GM19455 (cell line): Measurements from ENCODE around the gene GALNT18.

Source experiments
- ATAC-seq: cut with Tn5 transposase; IDR thresholded peaks from one replicate; pipeline ENCODE4 v1.9.1; 2021; ENCODE audit not compliant: unreplicated experiment

The GALNT18 gene

DNA sequence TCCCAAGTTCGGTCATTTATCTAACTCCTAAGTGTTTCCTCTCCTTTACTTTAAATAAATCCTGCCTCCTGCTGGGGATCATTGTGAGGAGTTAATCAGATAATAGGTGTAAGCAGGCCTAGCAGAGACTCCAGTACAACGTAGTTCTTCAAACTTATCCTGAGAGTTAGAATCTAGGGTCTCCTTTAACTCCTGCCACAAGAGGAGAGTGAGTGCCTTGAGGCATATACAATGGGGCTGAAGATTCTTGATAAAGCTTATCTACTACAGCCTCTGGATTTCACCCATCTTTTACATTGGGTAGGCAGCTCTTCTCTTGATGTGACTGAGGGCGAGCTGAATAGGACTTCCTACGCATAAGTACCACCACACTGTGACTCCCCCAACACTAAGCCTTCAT, 3.1 kb upstream of the GALNT18 start:
- no peak for ATAC-seq

DNA sequence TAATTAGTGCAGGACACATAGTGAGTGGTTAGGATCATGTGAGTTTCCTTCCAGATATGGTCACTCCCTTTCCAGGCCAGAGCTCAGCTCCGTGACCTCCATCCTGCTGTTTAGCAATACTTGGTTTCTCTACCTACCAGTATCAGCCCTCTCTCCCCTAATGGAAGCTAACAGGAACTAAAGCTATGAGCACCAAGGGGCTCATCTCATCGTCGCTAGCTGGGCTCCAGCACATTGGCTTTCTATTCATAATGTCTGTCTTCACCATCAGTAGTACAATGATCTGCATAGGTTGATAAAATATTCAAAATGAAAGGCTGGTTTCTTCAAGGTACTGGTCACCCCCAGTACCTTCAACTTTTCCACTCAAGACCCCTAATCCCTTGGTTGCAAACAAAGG, 2.4 kb upstream of the GALNT18 start:
- ATAC-seq, result no peak

DNA sequence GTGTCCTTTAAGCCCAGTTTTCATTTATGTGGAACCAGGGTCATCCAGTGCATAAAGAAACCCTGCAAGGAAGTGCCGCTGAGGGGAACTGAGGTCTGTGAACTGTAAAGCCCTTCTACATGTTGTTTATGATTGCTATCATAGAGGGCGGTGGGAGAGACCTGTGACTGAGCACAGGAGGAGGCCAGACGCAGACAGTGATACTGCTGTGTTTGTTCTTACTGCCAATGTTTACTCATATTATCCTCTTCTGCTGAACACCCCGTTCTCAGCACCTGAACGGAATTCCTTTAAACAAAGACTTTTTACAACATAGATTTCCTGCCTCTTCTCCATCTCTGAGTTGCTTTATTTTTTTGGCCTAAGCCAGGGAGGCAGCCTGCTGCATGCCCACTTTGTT, 967 bp upstream of the GALNT18 start:
- no peak for ATAC-seq

DNA sequence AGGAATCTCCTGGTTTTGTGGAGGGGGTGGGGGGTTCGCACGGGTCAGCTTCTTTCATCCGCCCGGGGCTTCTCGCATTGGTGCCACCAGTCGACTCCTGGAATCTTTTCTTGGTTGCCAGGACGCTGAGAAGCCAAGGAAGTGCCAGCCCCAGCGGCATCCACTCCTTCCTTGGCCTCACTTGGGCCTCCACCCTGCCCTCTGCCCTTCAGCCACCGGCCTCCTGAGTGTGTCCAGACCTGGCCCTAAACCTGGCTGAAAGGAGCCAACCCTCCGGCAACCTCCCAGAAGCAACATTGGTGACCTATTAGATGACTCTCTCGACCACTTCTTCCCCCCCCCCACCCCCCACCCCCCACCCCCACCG, 518 bp upstream of the GALNT18 start:
- no peak for ATAC-seq

DNA sequence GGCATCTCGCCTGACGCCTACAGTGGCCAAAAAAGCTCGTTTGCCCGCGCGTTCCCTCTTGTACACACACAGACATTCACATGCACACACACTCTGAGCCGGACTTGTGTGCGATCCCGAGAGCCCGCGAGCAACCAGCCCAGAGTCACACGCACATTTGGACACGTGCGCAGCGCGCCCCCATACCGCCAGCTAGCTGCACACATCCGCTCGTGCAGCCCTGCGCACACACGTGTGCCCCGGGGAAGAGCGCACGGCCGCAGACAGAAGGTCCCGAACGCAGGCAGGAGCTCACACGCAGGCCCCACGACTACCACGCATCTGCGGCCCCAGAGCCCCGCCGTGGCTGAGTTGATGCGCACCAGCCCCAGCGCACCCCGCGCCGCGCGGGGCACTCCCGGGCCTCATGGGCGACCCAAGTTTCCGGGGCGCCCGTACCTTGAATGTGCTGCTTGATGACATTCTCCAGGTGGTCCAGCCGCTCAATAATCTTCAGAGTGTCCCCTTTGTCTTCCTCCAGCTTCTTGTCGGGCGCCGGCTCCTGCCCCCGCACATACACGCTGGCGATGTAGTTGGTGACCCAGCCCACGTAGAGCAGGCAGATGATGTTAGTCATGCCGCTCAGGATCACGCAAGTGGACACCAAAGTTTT, 758 bp downstream of the GALNT18 start:
- no peak for ATAC-seq

DNA sequence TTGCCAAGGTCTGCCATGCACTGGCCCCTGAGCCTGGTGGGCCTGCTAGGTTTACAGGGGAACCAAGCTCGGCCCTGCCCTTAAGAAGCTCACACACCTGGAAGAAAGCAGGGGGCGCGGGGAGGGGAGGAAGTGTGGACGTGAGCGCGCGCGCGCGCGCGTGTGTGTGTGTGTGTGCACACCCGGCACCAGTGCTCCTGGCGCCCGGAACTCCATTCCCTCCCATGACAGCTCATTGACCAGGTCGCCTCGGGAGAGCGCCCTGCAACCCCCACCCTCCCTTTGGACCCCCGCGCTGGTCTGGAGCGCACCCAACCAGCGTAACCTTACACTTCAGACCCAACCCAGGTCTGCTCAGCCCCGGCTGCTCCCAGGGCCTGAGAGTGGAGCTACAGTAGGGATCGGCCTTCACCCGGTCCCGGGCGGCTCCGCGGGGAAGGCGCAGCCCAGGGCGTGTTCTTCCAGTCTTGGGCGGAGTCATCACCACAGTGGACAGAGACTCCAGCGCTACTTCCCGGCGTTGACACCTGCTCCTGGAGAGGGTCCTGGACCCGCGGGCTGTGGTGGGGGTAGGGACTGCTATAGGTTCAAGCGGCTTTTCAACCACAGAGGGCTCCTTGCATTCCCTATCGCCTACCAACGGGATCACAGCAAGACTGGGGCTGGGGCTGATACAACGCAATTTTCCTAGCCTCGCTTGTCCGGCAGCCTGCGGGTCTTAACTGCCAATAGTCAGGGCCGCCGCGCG, 1.5 kb downstream of the GALNT18 start:
- ATAC-seq, result no peak

DNA sequence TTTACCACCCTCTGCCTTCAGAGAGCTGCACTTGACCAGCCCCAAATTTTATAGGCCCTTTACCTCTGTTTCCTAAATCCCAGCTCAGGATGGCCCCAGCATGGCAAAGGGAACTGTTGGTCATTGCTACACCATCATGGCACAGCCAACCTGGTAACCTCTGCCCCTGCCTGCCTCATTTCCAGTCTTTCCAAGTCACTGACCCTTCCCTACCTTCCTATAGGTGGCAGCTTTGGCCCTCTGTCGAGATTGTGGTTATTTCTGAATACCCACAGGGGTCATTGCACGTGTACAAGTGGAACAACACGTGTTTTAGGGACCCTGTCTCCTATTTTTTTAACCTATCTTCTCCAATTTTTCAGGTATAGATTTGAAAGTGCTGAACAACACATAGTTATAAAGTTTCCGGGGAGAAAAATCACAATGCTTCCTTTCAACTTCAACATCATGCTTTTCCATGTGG, 2.8 kb downstream of the GALNT18 start:
- no peak for ATAC-seq

DNA sequence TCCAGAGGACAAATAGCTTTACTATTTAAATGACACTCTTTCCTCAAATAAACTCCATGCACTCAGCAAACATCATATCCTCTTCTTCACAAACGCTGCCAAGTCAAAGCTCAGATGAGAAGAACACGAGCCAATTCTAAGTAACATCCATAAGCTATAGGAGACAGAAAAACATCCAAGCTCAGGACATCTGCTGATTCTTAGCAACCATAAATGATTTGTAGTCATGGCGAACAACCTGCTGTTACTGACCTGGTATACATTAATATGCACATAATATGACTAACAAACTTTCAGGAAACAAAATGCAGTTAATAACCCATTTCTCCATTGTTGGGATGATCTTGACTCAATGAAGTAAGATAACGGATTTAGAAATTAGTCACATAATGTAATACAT, 6.7 kb downstream of the GALNT18 start:
- no peak for ATAC-seq

DNA sequence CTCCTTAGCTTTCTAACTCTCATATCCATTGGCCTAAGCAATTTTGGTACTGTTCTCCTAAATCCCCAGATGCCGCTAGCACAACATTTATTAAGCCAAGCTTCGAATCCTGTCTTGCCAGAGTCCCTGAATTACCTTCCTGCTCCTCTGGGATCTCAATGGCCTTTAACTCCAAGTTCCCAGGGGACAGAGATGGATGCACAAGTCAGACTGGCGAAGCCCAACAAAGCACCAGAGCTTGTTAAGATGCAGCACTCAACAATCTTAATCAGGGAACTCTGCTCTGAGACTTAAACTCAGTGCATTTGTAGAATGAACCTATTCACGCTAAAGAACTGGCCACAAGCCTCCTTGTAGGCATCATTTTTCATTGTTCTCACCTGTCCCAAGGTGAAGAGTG, 9.4 kb downstream of the GALNT18 start:
- ATAC-seq, result no peak

DNA sequence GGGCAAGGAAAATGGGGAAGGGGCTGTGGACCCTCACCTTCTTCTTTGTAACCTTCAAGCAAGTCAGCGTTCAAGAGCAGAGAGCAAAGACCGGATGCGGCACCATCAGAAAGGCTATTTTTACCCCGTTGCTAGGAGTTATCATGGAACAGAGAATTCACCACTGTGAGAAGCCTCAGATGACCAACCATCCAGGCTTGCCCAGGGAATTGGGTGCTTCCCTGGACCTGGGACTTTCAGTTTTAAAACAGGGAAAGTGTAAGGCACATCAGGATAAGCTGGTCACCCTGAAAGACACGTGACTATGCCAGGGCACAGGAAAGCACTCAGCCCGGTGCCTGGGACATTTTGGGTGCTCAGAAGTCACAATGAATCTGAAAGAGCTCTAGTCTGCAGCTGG, 10.4 kb downstream of the GALNT18 start:
- no peak for ATAC-seq

DNA sequence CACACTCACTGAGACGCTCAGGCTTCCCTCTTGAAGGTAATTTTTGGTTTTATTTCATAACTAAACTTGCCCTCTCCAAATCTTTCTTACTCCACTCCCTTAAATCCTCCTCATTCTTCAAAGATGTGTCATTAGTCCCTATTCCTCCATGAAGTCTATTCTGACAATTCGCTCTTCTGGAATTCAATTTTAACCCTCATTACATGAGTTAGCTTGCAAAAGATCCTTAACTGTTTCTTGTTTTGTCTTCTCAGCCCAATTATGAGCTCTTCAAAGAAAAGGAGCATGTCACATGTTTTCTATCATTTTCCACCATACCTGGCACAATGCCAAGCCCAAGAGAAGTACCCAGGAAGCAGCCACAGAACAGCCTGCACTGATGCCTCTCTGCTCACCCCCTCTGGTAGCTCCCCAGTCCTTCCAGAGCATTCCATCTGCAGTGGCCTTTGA, 13.0 kb downstream of the GALNT18 start:
- no peak for ATAC-seq

DNA sequence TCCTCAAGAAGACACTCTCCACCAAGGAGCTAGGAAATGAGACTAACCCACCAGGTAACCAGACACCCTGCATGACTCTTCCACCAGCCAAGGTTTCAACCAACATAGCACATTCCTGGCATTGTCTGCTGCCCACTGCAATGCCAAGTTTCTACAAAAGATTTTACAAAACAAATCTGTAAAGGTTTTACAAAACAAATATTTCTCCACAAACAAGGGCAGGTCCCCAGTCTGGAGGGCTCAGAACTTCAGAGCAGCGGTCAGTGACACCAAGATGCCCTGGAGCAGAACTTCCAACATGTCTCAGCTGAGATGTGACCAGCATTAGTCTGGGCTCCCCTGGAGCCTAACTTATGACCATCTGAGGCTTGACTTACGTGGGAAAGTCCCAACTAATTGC, 14.0 kb downstream of the GALNT18 start:
- no peak for ATAC-seq

DNA sequence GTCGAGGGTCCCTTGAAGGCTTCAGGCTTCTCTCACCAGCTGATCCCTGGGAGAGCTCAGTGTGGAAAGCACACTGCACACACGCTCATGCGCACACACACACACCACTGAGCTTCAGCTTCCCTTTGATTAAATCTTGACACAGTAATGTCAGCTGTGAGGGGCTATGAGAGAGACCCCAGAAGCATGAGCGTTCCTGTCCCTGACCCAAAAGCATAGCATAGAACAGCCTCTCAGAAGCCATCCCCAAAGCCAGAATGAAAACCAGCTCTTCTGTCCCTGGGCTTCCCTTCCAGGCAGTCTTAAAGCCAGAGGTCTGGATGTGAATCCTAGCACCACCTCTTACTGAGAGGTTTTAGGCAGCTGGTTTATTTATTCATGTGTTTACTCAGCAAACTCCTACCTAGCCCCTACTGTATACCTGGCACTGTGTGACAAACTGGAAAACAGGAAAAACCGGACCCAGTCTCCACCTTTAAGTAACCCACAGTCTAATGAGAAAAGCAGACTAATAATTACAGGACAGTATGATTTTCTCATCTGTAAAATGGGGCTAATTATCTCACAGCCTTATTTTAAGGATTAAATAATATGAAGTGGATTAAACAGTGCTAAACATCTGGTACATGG, 15.9 kb downstream of the GALNT18 start:
- no peak for ATAC-seq

DNA sequence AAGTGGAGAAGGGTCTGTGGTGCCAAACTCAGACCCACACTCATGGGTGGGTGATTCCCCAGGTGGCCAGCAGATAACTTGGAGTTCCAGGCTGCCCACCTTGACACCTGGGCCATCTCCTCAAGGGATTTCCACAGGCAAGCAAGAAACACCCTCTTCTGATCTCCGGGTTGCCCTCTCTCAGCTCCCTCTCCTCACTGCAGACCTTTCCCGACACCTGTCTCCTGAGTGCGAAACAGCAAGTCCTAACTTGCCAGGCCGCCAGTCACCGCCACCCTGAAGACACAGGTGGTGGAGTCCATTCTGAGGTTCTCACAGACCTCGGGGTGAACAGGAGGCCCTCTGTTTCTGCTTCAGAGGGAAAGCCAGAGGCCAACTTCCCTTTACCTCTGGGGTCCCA, 16.6 kb downstream of the GALNT18 start:
- no peak for ATAC-seq

DNA sequence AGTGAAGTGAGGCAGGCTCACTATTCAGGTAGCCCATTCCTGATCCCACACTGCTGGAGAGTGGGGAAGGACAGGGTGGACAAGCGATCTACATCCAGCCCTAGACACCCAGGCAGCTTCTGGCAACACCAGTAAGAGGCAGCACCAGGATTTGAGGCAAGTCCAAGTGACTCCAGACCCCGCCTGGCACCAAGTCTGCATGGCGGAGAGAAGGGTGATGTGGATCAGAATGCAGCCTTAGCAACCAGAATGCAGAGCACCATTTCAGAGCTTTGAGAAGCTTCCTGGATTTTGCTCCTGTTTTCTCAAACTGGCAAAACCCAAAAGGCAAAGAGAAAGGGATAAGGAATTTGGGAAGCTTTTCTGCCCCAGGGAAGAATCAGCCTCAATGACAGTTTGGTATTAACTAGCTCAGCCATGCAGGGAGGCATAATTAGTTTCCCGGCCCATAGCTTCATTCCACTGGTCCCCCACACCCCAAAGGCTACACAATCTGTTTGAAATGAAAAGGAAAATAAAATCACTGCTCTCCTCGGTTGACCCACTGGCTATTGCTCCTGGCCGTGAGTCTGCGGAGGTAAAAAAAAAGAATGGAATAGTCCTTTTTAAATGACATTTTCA, 17.3 kb downstream of the GALNT18 start:
- ATAC-seq, result no peak

DNA sequence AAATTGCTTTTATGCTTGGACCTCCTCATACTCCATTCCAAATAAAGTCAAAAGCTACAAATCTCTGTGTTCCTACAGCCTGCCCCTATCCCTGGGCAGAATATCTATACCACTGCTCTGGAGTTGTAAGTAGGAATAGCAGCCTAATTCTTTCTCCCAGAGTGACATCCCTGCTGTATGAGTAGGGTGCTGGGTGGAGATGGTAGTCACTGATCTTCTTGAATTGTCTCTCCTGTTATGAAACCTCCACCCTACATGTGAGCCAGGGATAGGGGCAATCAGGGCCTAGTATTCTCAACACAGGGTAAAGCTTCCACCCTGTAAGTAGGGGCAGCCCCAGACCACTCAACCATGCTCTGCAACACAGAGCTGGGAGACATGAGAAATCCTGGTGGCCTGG, 19.8 kb downstream of the GALNT18 start:
- no peak for ATAC-seq

DNA sequence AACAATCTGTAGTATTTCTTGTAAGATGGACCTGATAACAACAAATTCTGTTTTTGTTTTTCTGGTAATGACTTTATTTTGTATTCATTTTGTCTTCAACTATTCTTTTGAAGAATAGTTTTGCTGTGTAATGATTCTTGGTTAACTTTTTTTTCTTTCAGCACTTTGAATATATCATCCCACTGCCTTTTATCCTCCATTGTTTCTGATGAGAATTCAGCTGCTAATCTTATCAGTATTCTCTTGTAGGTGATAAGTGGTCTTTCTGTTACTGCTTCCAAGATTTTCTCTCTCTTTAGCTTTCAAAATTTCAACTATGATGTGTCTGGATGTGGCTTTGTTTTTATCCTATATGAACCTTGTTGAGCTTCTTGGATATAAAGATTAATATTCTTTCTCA, 21.5 kb downstream of the GALNT18 start:
- no peak for ATAC-seq

DNA sequence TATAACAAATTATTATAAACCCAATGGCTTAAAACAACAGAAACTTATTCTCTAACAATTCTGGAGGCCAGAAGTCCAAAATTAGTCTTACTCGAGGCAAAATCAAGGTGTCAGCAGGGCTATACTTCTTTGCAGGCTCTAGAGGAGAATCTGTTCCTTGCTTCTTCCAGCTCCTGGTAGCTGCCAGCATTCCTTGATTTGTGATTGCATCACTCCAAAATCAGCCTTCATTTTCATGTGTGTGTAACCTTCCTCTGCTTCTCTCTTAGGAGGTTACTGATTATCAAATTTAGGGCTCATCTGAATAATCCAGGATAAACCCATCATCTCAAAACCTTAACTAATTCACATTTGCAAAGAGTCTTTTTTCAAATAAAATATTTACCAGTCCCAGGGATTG, 23.6 kb downstream of the GALNT18 start:
- no peak for ATAC-seq

DNA sequence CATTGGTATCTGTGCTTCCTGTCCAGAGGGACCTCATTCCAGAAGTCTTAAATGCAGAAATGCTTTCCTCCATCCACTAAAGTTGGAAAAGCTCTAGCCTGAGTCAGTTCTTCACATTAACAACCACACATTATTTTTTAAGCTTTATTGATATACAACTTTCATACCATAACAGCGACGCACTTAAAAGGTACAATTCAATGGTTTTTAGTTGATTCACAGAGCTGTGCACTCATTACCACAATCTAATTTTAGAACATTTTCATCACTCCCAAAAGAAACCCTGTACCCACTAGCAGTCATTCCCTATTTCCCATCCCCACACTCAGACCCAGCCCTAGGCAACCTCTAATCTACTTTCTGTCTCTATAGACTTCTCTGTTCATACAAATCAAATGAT, 27.6 kb downstream of the GALNT18 start:
- ATAC-seq, result no peak

DNA sequence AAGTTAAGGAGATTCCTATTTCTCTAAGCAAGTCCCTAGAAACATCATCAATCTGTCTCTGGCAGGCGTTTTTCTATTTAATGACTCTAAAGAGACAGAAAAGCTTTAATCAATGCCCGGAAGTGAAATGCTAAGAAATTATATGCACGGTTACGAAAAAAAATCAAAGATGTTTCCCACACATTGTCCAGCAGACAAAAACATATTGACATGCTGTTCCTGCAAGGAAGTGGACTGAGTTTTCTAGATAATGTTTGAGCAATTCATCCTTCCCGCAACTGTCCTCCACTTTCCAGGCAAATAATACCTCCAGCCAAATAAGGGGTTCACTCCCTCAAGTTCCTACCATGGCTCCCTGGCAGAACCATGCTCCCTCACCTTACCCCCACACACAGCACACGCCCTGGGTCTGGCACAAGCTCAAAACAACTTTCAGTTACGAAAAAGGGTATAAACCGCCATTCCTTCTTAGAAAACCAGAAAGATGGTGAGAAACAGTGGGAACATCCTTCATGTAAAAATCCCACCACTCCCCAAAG, 29.6 kb downstream of the GALNT18 start:
- no peak for ATAC-seq

DNA sequence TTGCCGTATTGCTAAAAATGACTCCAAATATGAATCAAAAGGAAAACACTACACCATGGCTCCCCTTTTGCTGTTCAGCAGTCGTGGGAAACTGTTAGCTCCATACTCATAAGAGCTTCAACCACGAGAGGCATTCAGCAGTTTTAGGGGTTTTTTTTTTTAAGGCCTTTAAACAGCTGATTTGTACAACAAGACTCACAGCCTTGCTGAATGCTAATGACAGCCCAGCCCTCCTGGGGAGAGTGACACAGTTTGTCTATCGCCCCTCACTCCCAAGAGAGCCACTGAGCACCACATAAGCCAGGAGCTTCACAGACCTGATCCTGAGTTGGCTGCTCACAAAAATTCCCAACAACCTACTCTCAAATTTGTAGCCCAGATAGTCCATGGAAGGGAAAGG, 32.4 kb downstream of the GALNT18 start:
- no peak for ATAC-seq

DNA sequence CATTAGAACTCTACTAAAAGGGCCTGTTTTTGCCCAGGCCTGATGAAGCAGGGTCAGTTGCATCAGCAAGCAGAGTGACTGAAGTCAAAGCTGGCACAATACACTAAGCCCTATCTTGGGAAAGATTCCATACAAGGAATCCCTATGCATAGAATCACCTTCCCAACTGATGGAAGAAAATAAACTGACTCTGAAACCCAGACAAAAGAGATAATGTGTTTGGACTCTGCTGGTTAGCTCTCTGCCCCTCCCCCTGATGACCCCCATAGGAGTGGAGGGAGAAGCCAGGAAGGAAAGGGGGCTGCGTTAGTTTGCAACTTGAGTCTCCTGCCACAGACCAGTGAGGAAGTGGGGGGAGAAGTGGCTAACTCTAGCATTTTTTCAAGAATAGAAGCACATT, 32.9 kb downstream of the GALNT18 start:
- no peak for ATAC-seq
